ENCODE results near the gene KIF6.
A peak's percentile ranks its signal among the peaks of the same experiment; 100 is the strongest.

The KIF6 gene

DNA sequence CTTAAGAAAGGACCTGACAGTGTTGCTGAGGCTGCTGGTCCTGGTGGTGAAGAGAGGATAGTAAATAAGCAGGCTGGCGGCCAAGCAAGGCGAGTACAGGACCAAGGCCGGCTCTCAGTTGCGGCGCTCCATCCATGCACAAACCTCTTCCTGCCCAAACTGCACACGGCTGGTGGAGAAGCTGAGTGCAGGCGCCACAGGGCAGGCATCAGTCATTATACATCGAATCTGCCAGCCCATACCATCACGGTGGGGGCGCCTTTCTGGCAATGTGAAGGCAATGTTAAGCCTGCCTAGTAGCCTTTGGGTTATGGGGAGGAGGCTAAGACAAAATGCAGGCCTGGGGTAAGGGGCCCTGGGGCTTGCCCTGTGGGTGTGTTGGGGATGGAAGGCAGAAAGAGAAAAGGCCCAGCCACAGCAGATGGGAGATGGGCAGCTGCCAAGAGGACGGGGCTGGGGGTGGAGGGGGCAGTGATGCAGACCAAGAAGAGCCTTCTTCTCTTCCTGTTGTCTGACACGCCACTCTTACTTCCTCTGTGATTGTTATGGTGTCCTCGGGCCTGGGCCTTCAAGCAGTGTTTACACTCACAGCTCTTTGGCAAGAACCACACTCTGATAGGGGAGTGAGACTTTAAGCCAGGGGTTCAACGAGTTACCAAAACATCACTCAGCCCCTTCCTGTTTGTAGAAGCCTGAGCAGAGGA, 382.4 kb downstream of the KIF6 start:
- POLR2A ChIA-PET: no interaction called here
- CTCF ChIA-PET: interaction anchor here (0.9 to 3.8 kb wide), 3 partner anchors 10 to 20 kb away, joined by 3 to 13 read pairs (median 6); no protein-coding TSS in a partner anchor
- DNase-seq (ENCODE audit: extremely low spot score): peak; percentile 42

DNA sequence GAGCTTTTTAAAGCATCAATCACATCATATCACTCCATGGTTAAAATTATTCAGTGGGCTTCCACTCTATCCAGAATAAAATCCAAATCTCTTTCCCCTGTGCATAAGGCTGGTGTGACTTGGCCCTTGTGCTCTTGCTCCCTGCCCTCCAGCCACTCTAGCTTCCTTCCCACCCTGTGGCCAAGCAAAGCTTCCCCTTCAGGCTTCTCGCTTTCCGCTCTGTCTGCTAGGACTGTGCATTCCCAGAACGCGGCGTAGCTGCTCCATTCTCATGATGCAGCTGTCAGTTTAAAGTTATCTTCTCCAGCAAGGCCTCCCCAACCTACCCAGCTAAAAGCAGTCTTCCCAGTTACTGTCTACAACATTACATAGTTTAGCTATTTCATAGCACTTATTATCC, 383.3 kb downstream of the KIF6 start:
- TF ChIP-seq, protein P1, sequence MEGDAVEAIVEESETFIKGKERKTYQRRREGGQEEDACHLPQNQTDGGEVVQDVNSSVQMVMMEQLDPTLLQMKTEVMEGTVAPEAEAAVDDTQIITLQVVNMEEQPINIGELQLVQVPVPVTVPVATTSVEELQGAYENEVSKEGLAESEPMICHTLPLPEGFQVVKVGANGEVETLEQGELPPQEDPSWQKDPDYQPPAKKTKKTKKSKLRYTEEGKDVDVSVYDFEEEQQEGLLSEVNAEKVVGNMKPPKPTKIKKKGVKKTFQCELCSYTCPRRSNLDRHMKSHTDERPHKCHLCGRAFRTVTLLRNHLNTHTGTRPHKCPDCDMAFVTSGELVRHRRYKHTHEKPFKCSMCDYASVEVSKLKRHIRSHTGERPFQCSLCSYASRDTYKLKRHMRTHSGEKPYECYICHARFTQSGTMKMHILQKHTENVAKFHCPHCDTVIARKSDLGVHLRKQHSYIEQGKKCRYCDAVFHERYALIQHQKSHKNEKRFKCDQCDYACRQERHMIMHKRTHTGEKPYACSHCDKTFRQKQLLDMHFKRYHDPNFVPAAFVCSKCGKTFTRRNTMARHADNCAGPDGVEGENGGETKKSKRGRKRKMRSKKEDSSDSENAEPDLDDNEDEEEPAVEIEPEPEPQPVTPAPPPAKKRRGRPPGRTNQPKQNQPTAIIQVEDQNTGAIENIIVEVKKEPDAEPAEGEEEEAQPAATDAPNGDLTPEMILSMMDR (IDR thresholded peaks at IDR 0.05; ENCODE audit: control extremely low read depth, extremely low read depth, low read depth, missing control alignments): no peak
- no peak for DNase-seq (ENCODE audit: extremely low spot score)
- ChIA-PET POLR2A (no interaction called here), CTCF (interaction anchor here (0.9 to 3.8 kb wide), 4 partner anchors 10 to 175 kb away, joined by 3 to 13 read pairs (median 5); no protein-coding TSS in a partner anchor)

More for the DNA sequence above, 382.4 kb downstream of the KIF6 start:
- TF ChIP-seq, protein P1 (IDR thresholded peaks at IDR 0.05; ENCODE audit: control extremely low read depth, extremely low read depth, low read depth, missing control alignments): no peak

DNA sequence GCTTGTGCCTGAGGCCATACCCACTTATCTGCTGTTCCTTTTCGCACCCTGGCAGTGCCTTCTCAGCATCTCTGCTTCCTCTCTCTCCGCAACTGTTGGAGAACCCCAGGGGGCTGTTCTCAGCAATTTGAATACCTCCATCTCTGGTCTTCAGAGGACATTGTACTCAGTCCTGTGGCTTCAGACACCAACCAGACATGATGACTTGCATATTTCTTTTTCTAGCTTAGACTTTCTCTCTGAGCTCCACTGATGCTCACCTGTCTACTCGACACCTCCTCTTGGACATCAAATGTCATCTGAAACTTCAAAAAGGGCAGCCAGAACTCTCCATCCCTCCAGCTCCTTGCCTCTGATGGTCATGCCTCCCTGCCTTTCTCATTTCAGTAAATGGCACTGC, 383.9 kb downstream of the KIF6 start:
- ChIA-PET POLR2A (no interaction called here), CTCF (interaction anchor here (1.4 to 3.8 kb wide), 4 partner anchors 9 to 175 kb away, joined by 3 to 13 read pairs (median 5); no protein-coding TSS in a partner anchor)
- TF ChIP-seq, protein P1 (IDR thresholded peaks at IDR 0.05; ENCODE audit: control extremely low read depth, extremely low read depth, low read depth, missing control alignments): no peak
- no peak for DNase-seq (ENCODE audit: extremely low spot score)

DNA sequence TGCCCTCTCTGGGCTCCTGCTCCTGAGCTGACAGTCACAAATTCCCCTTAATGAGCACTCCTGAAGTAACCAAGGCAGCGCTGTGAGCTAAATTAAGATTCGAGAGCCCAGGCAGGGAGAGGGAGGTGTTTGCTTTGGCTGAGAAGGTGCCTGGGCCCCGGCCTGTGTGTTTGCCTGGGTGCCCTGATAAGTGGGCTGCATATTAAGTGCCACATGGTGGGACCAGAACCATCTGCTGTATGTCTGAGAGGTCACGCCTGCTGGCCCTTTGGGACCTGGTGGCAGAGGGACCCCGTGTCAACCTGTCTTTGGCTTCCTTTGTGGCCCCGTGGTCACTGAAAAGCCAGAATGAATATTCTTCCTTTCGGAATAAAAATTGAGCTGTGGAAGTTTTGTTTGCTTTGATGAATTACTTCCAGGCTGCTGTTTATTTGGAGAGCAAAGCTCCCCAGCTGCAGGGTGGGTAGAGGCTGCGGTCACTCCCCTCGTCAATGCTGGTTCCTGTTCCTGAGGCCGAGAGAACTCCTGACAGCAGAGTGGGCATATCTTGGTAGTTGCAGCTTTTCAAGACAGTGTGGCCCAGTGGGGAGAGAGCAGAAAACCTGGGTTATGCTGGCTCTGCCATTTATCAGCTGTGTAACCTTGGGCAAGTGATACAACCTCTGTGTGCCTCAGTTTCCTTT, 385.2 kb downstream of the KIF6 start:
- TF ChIP-seq, protein P1 (IDR thresholded peaks at IDR 0.05; ENCODE audit: control extremely low read depth, extremely low read depth, low read depth, missing control alignments): no peak
- ChIA-PET CTCF (interaction anchor here (0.8 to 3.8 kb wide), 9 partner anchors 7 to 654 kb away, joined by 3 to 13 read pairs (median 4); no protein-coding TSS in a partner anchor), POLR2A (no interaction called here)
- no peak for DNase-seq (ENCODE audit: extremely low spot score)

DNA sequence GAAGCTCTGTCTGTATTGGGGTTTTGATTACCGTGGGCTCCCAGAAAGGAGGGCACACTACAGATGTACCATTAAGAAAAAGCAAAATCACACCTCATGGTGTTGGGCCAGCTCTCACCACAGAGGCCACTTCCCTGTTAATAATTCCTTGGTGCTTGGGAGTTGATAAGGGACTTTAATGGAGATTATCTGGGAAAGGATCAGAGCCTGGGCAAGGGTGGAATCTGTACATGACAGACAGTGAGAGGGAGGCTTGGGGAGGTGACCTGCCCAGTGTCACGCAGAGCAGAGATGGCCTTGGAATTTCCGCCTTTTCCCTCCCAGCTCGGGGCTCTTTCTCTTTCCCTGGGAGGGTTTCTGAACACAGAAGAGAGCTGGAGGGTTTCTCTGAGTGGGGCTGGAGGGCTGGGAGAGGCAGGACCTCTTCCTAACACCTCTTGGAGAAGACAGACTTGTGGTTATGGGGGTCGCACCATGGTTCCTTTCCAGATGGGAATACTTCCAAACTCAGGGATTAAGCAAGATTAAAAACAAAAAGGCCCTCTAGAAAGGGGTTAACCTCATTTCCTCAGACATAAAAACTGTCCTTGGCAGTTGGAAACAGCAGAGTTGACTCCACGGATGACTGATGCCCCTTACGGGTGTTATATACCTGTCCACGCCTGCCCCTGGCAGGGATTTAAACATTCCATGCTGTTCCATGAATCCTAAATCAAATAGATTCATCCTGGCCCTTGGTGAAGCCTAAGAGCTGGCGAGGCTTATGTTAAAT, 385.9 kb downstream of the KIF6 start:
- TF ChIP-seq, protein P1 (IDR thresholded peaks at IDR 0.05; ENCODE audit: control extremely low read depth, extremely low read depth, low read depth, missing control alignments): no peak
- CTCF ChIA-PET: interaction anchor here (0.9 to 3.8 kb wide), 6 partner anchors 8 to 655 kb away, joined by 3 to 13 read pairs (median 4); no protein-coding TSS in a partner anchor
- POLR2A ChIA-PET: no interaction called here
- DNase-seq (ENCODE audit: extremely low spot score): no peak

DNA sequence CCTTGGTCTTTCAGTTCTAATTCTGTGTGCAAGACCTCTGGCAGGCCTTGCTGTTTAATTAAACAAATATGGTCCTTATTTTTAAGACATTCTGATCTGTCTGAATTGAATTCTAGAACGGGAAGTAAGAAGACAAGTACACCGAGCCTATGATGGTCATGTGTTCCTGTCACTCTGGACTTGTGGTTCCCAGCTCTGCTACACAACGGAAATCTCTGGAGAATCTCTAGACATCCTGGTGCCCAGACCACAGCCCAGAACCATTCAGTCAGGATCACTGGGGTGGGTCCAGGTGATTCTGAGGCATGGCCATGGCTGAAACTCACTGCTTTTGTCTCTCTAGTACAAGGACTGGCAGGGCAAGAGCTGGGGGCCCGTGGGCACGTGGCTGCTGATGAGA, 386.8 kb downstream of the KIF6 start:
- DNase-seq (ENCODE audit: extremely low spot score): no peak
- TF ChIP-seq, protein P1 (IDR thresholded peaks at IDR 0.05; ENCODE audit: control extremely low read depth, extremely low read depth, low read depth, missing control alignments): no peak
- CTCF ChIA-PET: interaction anchor here (1.4 to 2.5 kb wide), 2 partner anchors 9 to 10 kb away, joined by 4 to 12 read pairs; no protein-coding TSS in a partner anchor
- POLR2A ChIA-PET: no interaction called here
